ENCODE data around the gene TMEM54.

DNA sequence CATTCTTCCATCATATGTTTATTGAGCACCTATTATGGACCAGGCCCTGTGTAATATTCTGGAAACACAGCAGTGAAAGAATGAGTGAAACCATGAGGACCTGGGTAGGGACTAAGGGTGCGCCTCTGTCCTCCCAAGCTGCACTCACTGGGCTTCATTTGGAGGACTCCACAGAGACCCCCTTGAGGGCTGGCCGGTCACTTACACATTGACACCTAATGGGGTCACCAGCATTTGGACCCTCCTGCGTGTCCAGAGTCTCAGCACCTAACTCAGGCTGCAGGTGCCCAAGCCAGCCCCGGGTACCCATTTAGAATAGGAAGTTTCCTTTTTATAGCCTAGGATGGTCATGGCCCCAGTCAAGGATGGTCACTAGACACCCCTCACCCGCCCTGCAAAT lies 27.7 kb downstream of the TMEM54 start:
- TF ChIP-seq POLR2AphosphoS5 (IDR thresholded peaks at IDR 0.05; ENCODE audit: low read depth, low read length) = no peak
- TF ChIP-seq CTCF (IDR thresholded peaks at IDR 0.05) = no peak

All from Panc1 (cell line).